Suprapubic skin (tissue), 3 donors: ENCODE measurements around the gene MMP17.

Experiments
- CTCF ChIP-seq, 2 donors: fragments of 200-600 bp in 1 of 2; fragments of 450-650 bp in 1 of 2; sonication (generic) in 1 of 2; IDR thresholded peaks; one replicate each; pipeline ENCODE4 v1.5.1; 2016 to 2019; ENCODE audit warnings: antibody characterized with exemption in 2 of 2, mild to moderate bottlenecking in 1 of 2, moderate library complexity in 1 of 2
- EP300 ChIP-seq: sonication (generic); formaldehyde crosslinking; IDR thresholded peaks from one replicate; pipeline ENCODE4 v1.6.1; 2017; ENCODE audit warnings: antibody characterized with exemption
- POLR2A ChIP-seq, 2 donors: fragments of 450-650 bp; IDR thresholded peaks; one replicate each; pipeline ENCODE4 v1.6.1; 2017; ENCODE audit warnings: antibody characterized with exemption in 2 of 2, mild to moderate bottlenecking in 2 of 2, moderate library complexity in 2 of 2

GRCh38 chr12:131869871-131870418, 41.8 kb downstream of the MMP17 start:
- no peak for TF ChIP-seq CTCF (IDR thresholded peaks at IDR 0.05)
- TF ChIP-seq EP300, result no peak
- TF ChIP-seq POLR2A (IDR thresholded peaks at IDR 0.05), result no peak
